NCI-H2171 (cell line): Measurements from ENCODE around the gene TMEM208.

ENCODE experiments used
- DNase-seq: peaks from one replicate; lab custom pipeline; 2025; lab: John Stamatoyannopoulos, UW

The TMEM208 gene

GRCh38 chr16:67191995-67192681 lies 34.8 kb upstream of the TMEM208 start, which contains the start of gene E2F4:
TSS of gene E2F4 (plus strand) at chr16:67192155. CDS start at chr16:67192228, 73 bp downstream.
- peak; percentile 85 for DNase-seq

DNA sequence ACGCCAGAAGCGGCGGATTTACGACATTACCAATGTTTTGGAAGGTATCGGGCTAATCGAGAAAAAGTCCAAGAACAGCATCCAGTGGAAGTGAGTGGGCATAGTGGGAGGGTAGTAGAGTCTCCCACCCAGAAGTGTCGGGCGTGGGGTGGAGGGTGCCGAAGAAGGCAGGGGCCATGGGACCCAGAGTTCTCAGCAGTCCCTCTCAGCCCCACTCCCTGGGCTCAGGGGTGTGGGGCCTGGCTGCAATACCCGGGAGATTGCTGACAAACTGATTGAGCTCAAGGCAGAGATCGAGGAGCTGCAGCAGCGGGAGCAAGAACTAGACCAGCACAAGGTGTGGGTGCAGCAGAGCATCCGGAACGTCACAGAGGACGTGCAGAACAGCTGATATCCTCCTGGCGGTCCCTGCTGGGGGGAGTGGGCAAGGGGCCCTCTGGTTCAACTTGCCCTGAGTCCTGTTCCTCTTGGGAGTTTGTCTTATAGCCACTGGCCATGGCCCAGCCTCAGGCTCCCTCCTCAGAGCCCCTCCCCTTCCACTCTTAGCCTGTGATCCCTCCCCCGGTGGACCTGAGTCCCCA lies 34.1 kb upstream of the TMEM208 start:
- DNase-seq: no peak

- no peak for DNase-seq
Measured at GRCh38 chr16:67193536-67193935, 33.4 kb upstream of the TMEM208 start.

GRCh38 chr16:67194260-67194659 lies 32.7 kb upstream of the TMEM208 start:
- DNase-seq: no peak

- no peak for DNase-seq
Measured at GRCh38 chr16:67195676-67196075, 31.3 kb upstream of the TMEM208 start.

GRCh38 chr16:67196881-67197280 lies 30.0 kb upstream of the TMEM208 start:
- DNase-seq: no peak

DNA sequence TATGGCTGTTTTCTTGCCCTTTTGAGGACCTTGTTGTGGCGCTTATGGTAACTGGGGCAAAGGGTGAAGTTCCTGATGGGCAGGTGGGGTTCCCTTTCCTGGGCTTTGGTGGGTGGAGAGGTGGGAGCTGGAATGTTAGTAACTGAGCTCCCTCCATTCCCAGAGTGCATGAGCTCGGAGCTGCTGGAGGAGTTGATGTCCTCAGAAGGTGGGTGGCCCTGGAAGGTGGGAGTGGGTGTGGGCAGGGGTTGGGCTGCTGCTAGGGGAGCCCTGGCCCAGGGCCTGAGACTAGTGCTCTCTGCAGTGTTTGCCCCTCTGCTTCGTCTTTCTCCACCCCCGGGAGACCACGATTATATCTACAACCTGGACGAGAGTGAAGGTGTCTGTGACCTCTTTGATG lies 29.2 kb upstream of the TMEM208 start:
- no peak for DNase-seq

DNA sequence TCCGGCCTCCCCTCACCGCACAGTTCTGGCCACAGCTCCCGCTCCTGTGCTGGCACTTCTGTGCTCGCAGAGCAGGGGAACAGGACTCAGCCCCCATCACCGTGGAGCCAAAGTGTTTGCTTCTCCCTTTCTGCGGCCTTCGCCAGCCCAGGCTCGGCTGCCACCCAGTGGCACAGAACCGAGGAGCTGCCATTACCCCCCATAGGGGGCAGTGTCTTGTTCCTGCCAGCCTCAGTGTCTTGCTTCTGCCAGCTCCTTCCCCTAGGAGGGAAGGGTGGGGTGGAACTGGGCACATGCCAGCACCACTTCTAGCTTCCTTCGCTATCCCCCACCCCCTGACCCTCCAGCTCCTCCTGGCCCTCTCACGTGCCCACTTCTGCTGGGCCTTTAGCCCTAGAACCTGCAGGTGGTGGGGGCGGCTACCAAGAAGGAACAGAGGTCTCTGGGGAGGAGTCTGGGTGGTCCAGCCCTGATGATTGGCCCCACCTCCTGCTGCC lies 28.6 kb upstream of the TMEM208 start:
- peak; percentile 64 for DNase-seq

DNA sequence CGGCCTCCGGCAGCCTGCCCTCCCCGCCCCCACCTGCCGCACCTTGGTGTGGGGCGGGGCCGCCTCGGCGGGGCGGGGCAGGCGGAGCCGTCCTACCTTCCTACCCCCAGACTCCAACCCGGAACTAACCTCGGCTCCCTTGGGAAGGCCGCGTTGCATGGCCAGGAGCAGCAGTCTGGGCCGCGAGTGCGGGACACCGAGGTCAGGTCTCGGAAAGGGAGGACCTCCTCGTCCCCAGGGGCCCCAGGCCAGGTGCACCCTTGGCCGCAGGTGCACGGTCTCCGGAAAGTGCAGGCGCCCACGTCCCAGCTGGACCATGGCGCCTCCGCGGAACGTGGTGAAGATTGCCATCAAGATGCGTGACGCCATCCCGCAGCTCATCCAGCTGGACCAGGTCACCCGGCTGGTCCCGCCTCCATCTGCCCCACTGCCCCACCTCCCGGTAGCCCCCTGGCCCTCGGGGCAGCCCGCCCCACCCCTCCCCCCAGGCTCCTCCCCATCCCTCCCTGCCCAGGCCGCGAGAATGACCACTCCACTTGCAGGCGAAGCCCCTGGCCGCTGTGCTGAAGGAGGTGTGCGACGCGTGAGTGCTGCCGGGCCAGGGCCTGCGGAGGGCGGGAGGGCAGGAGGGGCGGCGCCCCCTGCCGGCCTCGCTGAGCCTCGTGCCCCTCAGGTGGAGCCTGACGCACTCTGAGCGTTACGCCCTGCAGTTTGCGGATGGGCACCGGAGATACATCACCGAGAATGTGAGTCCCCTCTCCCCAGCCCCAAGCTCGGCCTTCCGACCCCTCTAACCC lies 27.7 kb upstream of the TMEM208 start, which contains the start of gene ELMO3:
Gene ELMO3, plus strand, starts transcription at position 121 of the 797 bp plus-strand sequence. Its CDS starts 196 bp downstream, at position 317.
- DNase-seq: peak; percentile 53

DNA sequence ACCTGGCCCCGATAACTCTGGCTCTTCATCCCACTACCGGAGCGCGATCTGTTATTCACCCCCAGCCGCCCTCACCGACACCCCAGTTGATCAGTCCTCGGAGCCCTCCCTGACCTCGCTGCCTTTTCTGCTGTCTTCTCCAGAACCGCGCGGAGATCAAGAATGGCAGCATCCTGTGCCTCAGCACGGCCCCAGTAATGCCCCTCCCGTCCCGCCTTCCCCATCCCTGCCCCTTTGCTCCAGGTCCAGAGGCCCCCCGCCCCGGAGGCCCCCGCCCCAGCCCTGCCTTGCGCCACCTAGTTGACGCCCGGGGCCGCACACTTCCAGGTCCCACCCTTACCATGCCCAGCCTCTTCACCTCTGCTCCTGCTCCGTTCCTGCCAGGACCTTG lies 27.1 kb upstream of the TMEM208 start:
- no peak for DNase-seq

GRCh38 chr16:67200491-67200890 lies 26.4 kb upstream of the TMEM208 start:
- DNase-seq: no peak

DNA sequence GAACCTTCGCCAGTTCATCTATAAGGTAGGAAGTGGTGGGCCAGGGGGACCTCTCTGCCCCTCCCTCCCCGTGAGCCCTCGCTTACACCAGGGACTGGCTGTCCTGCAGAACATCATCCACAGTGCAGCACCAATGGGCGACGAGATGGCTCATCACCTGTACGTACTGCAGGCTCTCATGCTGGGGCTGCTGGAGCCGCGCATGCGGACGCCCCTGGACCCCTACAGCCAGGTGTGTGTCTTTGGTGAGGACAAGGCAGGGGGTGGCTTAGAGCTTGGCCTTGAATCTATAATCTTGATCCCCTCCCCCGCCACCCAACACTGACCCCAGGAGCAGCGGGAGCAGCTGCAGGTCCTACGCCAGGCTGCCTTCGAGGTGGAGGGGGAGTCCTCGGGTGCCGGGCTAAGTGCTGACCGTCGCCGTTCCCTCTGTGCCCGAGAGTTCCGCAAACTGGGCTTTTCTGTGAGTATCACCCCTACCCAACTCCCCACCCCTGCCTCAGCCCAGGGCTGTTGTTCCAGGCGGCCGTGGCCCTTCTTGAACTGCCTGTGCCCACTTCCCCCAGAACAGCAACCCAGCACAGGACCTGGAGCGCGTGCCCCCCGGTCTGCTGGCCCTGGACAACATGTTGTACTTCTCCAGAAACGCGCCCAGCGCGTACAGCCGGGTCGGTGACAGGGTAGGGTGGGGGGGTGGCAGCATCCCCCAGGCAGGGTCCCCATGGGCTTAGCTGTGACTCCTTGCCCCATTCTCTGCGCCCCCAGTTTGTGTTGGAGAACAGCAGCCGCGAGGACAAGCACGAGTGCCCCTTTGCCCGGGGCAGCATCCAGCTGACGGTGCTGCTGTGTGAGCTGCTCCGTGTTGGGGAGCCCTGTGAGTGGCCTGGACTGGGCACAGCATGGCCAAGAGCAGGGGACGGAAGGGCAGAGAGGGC lies 25.3 kb upstream of the TMEM208 start:
- no peak for DNase-seq

GRCh38 chr16:67202426-67202825 lies 24.5 kb upstream of the TMEM208 start:
- DNase-seq: no peak

DNA sequence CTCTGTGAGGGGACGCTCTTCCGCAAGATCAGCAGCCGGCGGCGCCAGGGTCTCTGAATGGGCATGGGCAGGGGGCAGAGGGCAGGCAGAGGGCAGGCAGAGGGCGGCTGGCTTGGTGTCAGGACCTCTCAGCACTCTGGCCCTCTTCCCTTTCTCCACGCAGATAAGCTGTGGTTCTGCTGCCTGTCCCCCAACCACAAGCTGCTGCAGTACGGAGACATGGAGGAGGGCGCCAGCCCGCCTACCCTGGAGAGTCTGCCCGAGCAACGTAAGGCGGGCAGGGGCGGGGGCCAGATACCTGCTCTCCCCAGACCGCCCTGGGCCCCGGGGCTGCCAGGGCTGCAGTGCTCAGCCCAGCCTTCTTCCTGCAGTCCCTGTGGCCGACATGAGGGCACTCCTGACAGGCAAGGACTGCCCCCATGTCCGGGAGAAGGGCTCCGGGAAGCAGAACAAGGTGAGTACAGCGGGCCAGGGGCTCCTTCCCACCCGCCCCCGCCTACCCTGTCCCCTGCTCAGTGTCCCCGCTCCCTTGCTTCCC lies 23.9 kb upstream of the TMEM208 start:
- DNase-seq: no peak

- no peak for DNase-seq
Measured at GRCh38 chr16:67204076-67204475, 22.9 kb upstream of the TMEM208 start.

DNA sequence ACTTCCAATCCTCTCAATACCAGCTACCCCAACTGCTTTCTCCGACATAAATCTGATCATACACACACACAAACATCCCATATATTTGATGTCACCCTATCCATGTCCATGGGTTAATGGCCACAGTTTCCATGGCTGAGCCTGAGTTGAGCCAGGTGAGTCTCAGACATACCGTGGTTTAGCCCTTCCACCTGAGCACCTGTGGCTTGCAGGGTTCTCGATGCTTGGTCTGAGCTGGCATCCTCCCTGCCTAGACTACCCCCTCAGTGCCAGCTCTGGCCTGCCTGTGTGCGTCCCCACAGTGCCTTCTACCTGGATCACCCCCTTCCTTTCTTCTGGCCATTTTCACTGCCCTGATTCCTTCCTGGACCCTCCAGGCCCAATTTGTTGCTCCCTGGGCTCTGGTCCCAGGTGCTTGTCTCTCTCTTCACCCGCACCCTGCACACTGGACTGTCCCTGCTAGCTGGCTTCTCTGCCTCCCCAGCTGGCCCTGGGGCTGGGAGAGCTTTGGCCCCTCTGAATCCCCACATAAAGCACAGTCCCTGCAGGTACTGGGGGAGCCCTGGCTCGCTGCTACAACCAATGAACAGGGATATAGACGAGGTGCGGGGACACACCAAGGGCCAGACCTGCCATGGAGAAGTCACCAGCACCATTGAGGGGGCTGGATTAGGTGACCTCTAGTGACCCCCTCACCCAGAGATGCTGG lies 20.6 kb upstream of the TMEM208 start:
- no peak for DNase-seq

DNA sequence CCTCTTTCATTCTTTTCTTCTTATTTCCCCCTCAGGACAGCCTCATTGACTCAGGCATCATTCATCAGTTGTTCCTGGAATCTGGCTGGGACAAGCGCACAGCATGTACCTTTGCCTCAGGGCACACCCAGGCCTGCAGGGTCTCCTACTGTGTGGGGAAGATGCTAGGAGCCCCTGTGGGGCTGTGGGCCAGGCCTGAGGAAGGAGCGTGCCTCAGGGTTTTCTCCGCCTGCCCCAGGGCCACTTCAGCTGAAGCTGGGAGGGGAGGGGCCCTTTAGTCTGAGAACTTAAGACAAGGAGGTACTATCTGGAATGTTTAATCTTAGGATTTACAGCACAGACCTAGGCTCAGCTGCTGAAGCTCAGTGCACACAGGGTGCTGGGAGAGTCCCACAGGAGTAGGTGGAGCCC lies 20.1 kb upstream of the TMEM208 start:
- no peak for DNase-seq

DNA sequence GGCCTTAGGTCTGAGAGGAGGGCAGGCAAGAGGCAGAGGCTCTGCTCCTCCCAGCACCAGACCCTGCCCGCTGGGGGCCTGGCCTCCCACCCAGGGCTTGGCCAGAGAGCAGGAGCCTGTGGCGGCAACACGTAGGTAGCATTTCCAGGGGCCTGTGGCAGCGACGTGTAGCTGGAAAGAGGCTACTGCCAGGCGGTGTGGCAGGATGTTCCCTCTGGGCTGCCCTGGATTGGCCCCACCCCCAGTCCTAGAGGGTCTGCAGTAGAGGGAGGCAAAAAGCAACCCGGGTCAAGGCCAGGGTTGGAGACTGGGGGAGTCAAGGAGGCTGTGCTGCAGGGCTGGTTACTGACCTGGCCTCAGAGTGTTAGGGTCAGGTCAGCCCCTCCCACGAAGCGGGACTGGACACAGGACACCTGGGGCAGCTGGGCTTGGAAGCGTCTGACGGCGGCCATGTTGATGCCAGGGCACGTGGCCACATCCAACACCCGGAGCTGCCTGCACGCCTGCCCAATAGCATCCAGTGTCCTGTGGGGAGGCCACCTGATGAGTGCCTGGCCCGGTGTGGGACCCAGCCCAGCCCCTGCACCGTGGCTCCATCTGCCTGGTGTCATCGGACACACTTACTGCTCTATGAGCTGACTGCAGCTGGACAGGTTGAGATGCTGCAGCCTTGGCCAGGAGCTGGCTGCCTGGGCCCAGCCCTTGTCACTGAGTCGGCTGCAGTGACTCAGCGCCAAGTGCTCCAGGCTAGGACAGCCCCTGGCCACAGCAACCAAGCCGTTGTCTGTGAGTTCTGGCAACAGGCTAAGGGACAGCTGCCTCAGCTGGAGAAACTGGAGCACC lies 19.5 kb upstream of the TMEM208 start:
- DNase-seq: no peak

DNA sequence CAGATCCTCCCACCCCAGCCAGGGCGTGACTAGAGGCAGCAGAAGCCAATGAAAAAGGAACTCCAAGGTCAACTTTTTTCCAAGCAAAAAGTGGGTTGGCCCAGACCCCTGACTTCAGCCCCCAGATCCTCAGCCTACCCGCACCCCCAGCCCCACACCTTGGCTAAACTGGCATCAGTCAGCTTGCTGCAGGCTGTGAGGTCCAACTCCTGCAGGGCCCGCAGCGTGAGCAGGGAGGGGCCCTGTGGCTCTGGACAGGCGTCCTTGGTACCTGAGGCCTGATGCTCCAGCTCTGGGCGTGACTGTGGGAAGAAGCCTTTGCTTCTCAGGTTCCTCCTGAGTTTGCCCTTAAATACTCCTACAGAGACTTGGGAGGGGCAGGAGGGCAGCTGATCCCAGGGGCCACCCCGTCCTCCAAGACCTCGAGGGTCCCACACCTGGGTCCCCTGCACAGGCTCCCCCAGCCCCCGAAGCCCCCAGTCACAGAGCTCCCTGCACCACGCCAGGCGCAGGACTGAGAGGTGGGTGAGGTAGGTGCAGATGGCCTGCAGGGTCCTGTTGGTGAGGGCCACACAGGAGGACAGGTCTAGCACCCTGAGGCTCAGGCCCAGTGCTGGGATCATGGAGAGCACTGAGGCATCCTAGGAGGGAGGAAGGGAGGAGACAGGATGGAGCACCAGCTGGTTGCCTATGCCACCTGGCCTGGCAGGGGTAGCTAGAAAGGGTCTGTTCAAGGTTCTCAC lies 18.6 kb upstream of the TMEM208 start:
- no peak for DNase-seq
